Hair follicular keratinocyte (primary cell): ENCODE data around the gene GCH1. TPM values are rescaled to one million over a fixed set of nuclear protein-coding genes. Genes with fewer than 3 reads are reported as not detected.

ENCODE experiments used
- total RNA-seq: library from RNA; depleted of rRNA; stranded (reverse); fragments of >200 nt; gene quantifications from 2 replicates; pipeline ENCODE4 v1.2.3, GENCODE V29; 2015

GCH1 gene, protein sequence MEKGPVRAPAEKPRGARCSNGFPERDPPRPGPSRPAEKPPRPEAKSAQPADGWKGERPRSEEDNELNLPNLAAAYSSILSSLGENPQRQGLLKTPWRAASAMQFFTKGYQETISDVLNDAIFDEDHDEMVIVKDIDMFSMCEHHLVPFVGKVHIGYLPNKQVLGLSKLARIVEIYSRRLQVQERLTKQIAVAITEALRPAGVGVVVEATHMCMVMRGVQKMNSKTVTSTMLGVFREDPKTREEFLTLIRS
- 13.0 and 15.9 TPM in 2 replicates for total RNA-seq

DNA sequence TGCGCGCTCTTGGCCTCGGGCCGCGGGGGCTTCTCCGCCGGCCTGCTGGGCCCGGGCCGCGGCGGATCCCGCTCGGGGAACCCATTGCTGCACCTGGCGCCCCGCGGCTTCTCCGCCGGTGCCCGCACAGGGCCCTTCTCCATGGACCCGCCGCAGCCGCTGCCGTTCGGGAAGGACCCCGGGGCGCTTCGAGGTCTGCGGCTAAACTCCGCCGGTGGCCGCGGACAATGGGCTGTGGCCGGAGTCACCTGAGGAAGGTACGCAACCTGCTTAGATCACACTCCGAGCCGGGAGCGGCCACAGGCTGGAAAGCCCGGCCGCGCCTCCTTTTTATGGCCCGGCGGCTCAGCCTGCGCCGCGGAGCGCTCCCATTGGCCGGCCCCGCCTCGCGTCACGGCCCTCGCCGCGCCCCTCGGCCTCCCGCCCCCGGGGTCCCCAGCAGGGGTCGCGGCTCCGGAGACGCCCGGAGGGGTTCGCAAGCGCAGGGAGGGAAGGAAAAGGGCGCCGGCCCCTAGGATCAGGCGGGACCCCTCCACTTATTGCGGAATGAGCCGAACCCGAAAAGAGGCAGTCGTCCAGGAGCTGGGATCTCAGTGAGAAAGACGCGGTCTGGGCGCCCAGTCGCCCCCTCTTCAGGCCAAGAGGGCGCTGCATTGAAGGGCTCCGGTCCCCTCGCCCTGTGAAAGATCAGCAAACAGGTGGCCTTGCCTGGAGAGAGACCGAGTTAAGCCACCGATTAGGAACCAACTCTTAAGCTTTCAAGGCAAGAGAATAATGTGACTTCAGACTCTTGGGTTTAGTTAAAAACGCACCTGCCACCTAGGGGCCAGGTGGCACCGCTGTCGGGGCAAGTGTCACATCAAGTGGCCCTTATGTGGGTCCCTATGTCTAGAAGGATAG is at the start of gene GCH1:
Gene GCH1, minus strand, starts transcription at position 306 of the 900 bp plus-strand sequence. Its CDS starts 163 bp downstream, at position 143.

Other genes starting within 250 kb of the GCH1 start
- 7.8 and 12.0 TPM in 2 replicates for gene WDHD1, start 124.3 kb upstream of the GCH1 start, total RNA-seq
- 9.5 and 9.8 TPM in 2 replicates for gene SOCS4, start 124.4 kb upstream of the GCH1 start, total RNA-seq
- gene MAPK1IP1L, start 148.8 kb upstream of the GCH1 start, total RNA-seq: 61.6 and 85.2 TPM in 2 replicates
- gene LGALS3, start 226.4 kb upstream of the GCH1 start, total RNA-seq: 196 and 359 TPM in 2 replicates